ENCODE results near the gene FTMT.

GRCh38 chr5:121862801-121863200 is 11.1 kb downstream of the FTMT start:
- TF ChIP-seq, protein P1, sequence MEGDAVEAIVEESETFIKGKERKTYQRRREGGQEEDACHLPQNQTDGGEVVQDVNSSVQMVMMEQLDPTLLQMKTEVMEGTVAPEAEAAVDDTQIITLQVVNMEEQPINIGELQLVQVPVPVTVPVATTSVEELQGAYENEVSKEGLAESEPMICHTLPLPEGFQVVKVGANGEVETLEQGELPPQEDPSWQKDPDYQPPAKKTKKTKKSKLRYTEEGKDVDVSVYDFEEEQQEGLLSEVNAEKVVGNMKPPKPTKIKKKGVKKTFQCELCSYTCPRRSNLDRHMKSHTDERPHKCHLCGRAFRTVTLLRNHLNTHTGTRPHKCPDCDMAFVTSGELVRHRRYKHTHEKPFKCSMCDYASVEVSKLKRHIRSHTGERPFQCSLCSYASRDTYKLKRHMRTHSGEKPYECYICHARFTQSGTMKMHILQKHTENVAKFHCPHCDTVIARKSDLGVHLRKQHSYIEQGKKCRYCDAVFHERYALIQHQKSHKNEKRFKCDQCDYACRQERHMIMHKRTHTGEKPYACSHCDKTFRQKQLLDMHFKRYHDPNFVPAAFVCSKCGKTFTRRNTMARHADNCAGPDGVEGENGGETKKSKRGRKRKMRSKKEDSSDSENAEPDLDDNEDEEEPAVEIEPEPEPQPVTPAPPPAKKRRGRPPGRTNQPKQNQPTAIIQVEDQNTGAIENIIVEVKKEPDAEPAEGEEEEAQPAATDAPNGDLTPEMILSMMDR (conservative IDR thresholded peaks at IDR 0.05; ENCODE audit: low read length): no peak
- no peak for TF ChIP-seq EZH2phosphoT487 (IDR thresholded peaks at IDR 0.05; ENCODE audit: borderline replicate concordance)

Data from Loucy (cell line).